ENCODE data around the gene B3GNT4. TPM values are rescaled to one million over a fixed set of nuclear protein-coding genes. Genes with fewer than 3 reads are reported as not detected.

Gene B3GNT4
- total and polyA plus RNA-seq, 2 of the 13 experiments (the other 11 are each of a cell fraction or from before 2014, with no cell fraction given), result 0.04 to 0.21 TPM

- no peak for TF ChIP-seq ZNF773 (CRISPR knock-in tag; IDR thresholded peaks at IDR 0.05; ENCODE audit: borderline replicate concordance)
- TF ChIP-seq ZNF101 (CRISPR knock-in tag; IDR thresholded peaks at IDR 0.05; ENCODE audit: borderline replicate concordance, low read depth), result no peak
- no peak for TF ChIP-seq TOPORS (CRISPR knock-in tag; IDR thresholded peaks at IDR 0.05)
- no peak for TF ChIP-seq ZFP82 (CRISPR knock-in tag; IDR thresholded peaks at IDR 0.05; ENCODE audit: borderline replicate concordance)
- no peak for TF ChIP-seq MED8 (CRISPR knock-in tag; IDR thresholded peaks at IDR 0.05; ENCODE audit: insufficient replicate concordance)
- TF ChIP-seq SP4 (CRISPR knock-in tag; IDR thresholded peaks at IDR 0.05), result no peak
- TF ChIP-seq ZNF672 (CRISPR knock-in tag; IDR thresholded peaks at IDR 0.05), result no peak
- no peak for TF ChIP-seq FOXK1 (CRISPR knock-in tag; IDR thresholded peaks at IDR 0.05; ENCODE audit: borderline replicate concordance, low read depth)
- TF ChIP-seq HCFC1 (IDR thresholded peaks at IDR 0.05; ENCODE audit: low read depth, low read length), result no peak
- no peak for TF ChIP-seq SP140L (CRISPR knock-in tag; IDR thresholded peaks at IDR 0.05; ENCODE audit: borderline replicate concordance)
- no peak for TF ChIP-seq SSRP1 (CRISPR knock-in tag; IDR thresholded peaks at IDR 0.05)
- no peak for TF ChIP-seq FOXP1 (IDR thresholded peaks at IDR 0.05)
- TF ChIP-seq FOXP1 (CRISPR knock-in tag; IDR thresholded peaks at IDR 0.05), result no peak
- no peak for TF ChIP-seq ZNF138 (CRISPR knock-in tag; IDR thresholded peaks at IDR 0.05; ENCODE audit: low read depth)
- no peak for TF ChIP-seq ZNF24 (IDR thresholded peaks at IDR 0.05)
- H3K79me2 ChIP-seq (ENCODE audit: insufficient read depth, low read length), result no peaks in the 10 kb centered on the region
- H3K27me3 ChIP-seq (ENCODE audit: control insufficient read depth in 1 of 2, insufficient read depth in 2 of 2, low read length in 2 of 2), result peaks cover 0 to 10% of the 10 kb centered on the region in 2 experiments; a peak in 2 of 5 replicates
- no peak for DNase-seq (ENCODE audit: low spot score)
- H3K4me2 ChIP-seq (ENCODE audit: low read depth, low read length), result peak overlapping the region; percentile 52
- H3K27ac ChIP-seq (ENCODE audit: extremely low read length, insufficient read depth, low read length), result no peak overlapping the region
- in situ Hi-C loops (cut with HindIII; ENCODE audit: extremely low pct_ligation_motif_present, low pct_unique_long_range_greater_than_20kb) (no loop called here), intact Hi-C loops (cut with micrococcal nuclease; ENCODE audit: unreplicated experiment) (no loop called here)
- peak; percentile 65 for ATAC-seq
- ChIA-PET POLR2A (interaction anchor here (0.6 to 0.7 kb wide), 2 partner anchors 105 to 137 kb away, joined by 3 read pairs; no protein-coding TSS in a partner anchor), CTCF (ENCODE audit: low intra/inter-chr PET ratio, low total read pairs) (no interaction called here)
- H3K9ac ChIP-seq (ENCODE audit: insufficient read depth, low read depth, low read length), result no peak overlapping the region
- H3K36me3 ChIP-seq (replicated peaks in 1 of 2; ENCODE audit: control insufficient read depth in 1 of 2, insufficient read depth in 2 of 2, low read length in 2 of 2), result no peaks in the 10 kb centered on the region
- peak overlapping the region in 1 of 3 experiments; percentile 24; a peak in 2 of 6 replicates for H3K4me3 ChIP-seq (replicated peaks in 1 of 3; ENCODE audit: insufficient read depth in 1 of 3, low read depth in 2 of 3, low read length in 3 of 3)
- H2AFZ ChIP-seq (ENCODE audit: low read length), result no peak overlapping the region
- no peak for FAIRE-seq
- no TSS peak for BruUV-seq (replicated peaks)
- 40% methylated on average over 19 of the region's 22 CpGs for WGBS (ENCODE audit: low lambda C conversion rate)
- H3K9me3 ChIP-seq (ENCODE audit: low read length), result no peaks in the 10 kb centered on the region
- H3K4me1 ChIP-seq (ENCODE audit: insufficient read depth, low read length), result peaks cover 24% of the 10 kb centered on the region
- no peaks in the 10 kb centered on the region for H4K20me1 ChIP-seq (ENCODE audit: insufficient read depth, low read length)
Observed at GRCh38 chr12:122166422-122167349, 36.8 kb upstream of the B3GNT4 start.

Data from HepG2 (cell line).